K562 treated with DMSO at 1 percent for 4 hours (cell line): Measurements from ENCODE around the gene SESN1. TPM values are rescaled to one million over a fixed set of nuclear protein-coding genes. Genes with fewer than 3 reads are reported as not detected.

ENCODE experiments used
- total RNA-seq: library from RNA; unstranded; fragments of 300-600 nt; gene quantifications from 2 replicates; pipeline ENCODE4 v1.2.3, GENCODE V29; 2022; ENCODE audit not compliant: insufficient read depth

The SESN1 gene
- 7.3 and 7.7 TPM in 2 replicates for total RNA-seq

DNA sequence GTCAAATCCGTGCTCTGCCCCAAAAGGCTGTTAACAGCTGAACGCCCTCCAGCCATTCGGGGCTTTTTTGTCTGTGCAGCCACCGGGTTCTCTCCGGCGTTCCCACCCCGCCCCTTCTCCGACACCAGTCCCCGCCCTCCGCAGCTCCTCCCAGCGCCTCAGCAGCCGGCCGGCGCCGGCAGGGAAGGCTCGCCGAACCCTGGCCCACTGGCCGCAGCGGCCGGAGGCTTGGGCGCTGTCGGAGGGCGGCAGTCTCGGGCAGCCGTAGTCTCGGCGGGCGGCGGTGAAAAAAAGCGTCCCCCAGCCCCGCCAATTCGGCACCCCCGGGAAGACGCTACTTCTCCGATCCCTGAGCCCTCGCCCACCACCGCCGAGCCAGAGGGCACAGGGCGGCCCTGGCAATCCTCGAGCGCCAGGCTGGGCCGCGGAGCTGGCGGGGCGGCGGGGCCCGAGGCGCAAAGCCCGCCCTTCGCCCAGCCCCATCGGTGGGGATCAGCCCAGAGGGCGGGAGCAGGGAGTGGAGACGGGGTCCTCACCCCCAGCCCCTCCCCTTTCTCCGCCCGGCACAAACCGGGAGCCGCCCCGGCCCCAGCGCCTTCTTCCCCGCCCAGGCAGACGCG, at the start of gene SESN1:
TSS of gene SESN1 (minus strand) at position 431 of the 620 bp plus-strand sequence. CDS start 773 bp downstream, outside the sequence.

DNA sequence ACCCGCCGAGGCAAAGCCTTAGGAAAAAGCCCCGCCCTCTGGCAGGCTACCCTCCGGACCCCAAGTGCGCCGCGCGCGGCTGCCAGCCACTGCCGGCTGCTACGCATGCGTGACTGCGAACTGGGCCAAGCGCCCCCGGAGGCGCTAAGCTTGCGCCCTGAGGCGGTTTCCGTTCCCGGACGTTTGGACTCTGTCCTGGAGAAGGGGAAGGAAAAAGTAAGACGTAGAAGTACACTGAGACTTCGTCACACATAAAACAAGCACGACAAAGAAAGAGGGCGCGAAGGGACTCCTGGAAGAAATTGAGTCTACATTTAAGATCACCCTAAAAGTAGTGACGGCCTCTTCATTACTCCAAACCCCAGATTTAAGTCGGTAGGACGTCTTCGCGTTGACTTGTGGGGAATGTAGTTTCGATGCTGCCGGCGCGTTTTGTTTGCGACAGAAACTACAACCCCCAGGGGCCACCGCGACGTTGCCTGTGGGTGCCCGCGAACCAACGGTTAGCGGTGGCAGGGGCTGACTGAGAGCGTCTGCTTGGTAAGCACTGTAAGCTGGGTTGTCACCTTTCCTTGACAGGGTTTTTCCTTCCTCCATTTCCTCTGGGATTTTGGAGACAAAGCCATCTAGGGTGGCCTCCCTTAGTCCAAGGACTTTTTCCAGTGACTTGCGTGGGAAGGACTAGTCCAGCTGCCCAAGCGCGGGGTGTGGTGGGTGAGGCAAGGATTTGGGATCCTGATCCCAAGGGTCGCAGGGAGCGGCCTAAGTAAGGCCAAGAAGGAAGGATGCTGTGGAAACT, 589 bp upstream of the SESN1 start, which contains the start of gene CEP57L1:
TSS of gene CEP57L1 (plus strand) at position 472 of the 799 bp plus-strand sequence. CDS start 49,715 bp downstream, outside the sequence.

Other genes with a start within 250 kb of the SESN1 start
- not detected in 2 replicates for gene ARMC2, start 246.4 kb downstream of the SESN1 start, total RNA-seq
- gene CEP57L1, start 661 bp upstream of the SESN1 start, total RNA-seq = 11.4 and 15.1 TPM in 2 replicates